Measurements from ENCODE around the gene HYOU1. TPM values are rescaled to one million over a fixed set of nuclear protein-coding genes. Genes with fewer than 3 reads are reported as not detected.
"Not testable (repeated sequence)": the region's sequence is repeated elsewhere in the genome, so short reads cannot be mapped to it uniquely, and the experiment has no call there.

Gene HYOU1
- total RNA-seq (2014; rRNA removed; shearing (Covaris generic); ENCODE audit: low replicate concordance), result 27.3 and 32.5 TPM in 2 replicates

DNA sequence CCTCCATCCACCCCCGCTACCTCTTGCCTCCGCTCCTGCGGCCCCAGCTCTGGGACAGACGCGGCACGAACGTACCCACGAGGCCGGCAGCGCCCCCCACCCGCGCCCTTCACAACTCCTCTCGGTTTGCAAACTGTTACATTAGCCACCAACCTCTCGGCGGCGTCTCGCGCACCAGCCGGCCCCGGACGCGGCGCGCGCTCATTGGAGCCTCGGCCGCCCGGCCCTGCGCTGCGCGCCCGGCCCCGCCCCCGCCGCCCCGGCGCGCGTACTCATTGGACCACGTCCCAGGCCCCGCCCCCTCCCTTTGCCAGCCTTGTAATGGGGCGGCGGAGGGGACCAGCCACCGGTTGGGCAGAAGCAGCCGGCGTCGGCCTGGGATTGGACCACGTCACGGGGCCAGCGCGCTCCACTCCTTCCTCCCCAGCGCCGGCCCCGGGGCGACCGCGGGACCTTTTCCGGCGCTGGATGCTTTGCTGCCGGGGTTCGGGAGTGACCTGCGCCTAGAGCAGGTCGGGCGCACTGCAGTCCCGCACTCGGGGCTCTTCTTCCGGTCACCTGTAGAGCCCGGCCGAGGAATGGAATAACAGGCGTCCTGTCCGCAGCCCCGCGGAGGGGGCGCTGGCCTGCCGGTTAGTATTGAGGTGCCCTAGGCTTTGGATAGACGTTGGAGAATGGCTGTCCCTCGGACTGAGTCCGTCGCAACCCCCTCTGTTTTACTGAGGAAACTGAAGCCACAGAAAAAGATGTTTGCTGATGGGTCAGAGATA is at the start of gene HYOU1:
TSS of gene HYOU1 (minus strand) at position 206 of the 770 bp plus-strand sequence. CDS start 1,045 bp downstream, outside the sequence.
- H4K20me1 ChIP-seq (ENCODE audit: insufficient read depth, low read depth, low read length), result no peaks in the 10 kb centered on the region
- peaks cover 25% of the 10 kb centered on the region for H3K79me2 ChIP-seq (ENCODE audit: low read length)
- H3K9me3 ChIP-seq (ENCODE audit: low read length), result no peaks in the 10 kb centered on the region
- peak; percentile 96 for DNase-seq
- no peak within 1 kb of the TSS for H2AFZ ChIP-seq (ENCODE audit: low read length)
- peak within 1 kb of the TSS; percentile 84 for H3K4me2 ChIP-seq (ENCODE audit: low read depth, low read length, poor library complexity, severe bottlenecking)
- no peaks in the 10 kb centered on the region for H3K36me3 ChIP-seq (ENCODE audit: insufficient read depth, low read length)
- H3K4me1 ChIP-seq (ENCODE audit: low read length), result peaks cover 15% of the 10 kb centered on the region
- H3K9ac ChIP-seq (ENCODE audit: low read length), result peak within 1 kb of the TSS; percentile 84
- no peaks in the 10 kb centered on the region for H3K9me2 ChIP-seq (replicated peaks; ENCODE audit: insufficient read depth, low read length)
- no peaks in the 10 kb centered on the region for H3K27me3 ChIP-seq (ENCODE audit: low read length)
- peak within 1 kb of the TSS; percentile 87 for H3K4me3 ChIP-seq (ENCODE audit: low read length)
- H3K27ac ChIP-seq (ENCODE audit: low read length), result peak within 1 kb of the TSS; percentile 35; the same call in 1 of the 2 replicates

DNA sequence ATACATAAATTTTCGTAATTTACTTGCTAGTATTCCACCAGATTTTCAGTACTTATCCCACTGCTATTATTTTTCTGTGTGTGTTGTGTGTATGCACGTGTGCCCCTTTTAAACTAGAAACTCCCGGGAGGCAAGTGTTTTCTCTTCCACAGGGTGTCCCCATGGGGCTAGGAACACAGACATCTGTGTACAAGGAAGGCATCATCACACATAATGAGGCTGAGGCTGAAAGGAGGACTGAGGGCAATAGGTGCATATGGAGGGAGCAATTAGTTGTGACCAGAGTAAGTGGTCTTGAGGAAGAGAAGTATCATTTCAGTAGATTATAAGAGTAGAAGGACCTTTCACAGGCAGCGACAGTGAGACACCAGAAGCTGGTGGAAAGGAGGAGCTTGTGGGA is 46.8 kb upstream of the HYOU1 start:
- H3K79me2 ChIP-seq (ENCODE audit: low read length), result peaks cover 31% of the 10 kb centered on the region
- peak; percentile 33 for DNase-seq
- no peak overlapping the region for H3K4me2 ChIP-seq (ENCODE audit: low read depth, low read length, poor library complexity, severe bottlenecking)

DNA sequence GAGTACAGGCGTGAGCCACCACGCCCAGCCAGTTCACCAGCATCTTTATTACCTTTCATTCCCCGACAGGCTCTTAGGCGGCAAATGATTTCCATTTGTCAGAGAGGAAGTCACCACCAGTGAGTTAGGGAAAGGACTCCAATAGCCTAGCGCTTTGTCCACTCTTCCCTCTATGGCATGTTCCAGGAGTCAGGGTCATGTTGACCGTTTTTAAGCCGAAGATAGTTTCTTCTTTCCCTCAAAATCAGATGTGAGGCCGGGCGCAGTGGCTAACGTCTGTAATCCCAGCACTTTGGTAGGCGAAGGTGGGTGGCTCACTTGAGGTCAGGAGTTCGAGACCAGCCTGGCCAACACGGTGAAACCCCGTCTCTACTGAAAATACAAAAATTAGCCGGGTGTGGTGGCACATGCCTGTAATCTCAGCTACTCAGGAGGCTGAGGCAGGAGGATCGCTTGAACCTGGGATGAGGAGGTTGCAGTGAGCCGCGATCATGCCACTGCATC is 46.2 kb upstream of the HYOU1 start:
- peak overlapping the region; percentile 91; the same call in 1 of the 2 replicates for H3K9ac ChIP-seq (ENCODE audit: low read length)
- H2AFZ ChIP-seq (ENCODE audit: low read length); H4K20me1 ChIP-seq (ENCODE audit: insufficient read depth, low read depth, low read length); H3K27me3 ChIP-seq (ENCODE audit: low read length); H3K27ac ChIP-seq (ENCODE audit: low read length); H3K9me2 ChIP-seq (replicated peaks; ENCODE audit: insufficient read depth, low read length); H3K36me3 ChIP-seq (ENCODE audit: insufficient read depth, low read length); DNase-seq; H3K9me3 ChIP-seq (ENCODE audit: low read length): not testable (repeated sequence)
- peaks cover 37% of the 10 kb centered on the region for H3K4me1 ChIP-seq (ENCODE audit: low read length)
- H3K4me3 ChIP-seq (ENCODE audit: low read length), result peak overlapping the region; percentile 92
- peak overlapping the region; percentile 99 for H3K4me2 ChIP-seq (ENCODE audit: low read depth, low read length, poor library complexity, severe bottlenecking)
- H3K79me2 ChIP-seq (ENCODE audit: low read length), result peaks cover 26% of the 10 kb centered on the region

More for the DNA sequence above, 46.8 kb upstream of the HYOU1 start:
- H2AFZ ChIP-seq (ENCODE audit: low read length), result no peak overlapping the region
- no peaks in the 10 kb centered on the region for H3K27me3 ChIP-seq (ENCODE audit: low read length)
- H3K36me3 ChIP-seq (ENCODE audit: insufficient read depth, low read length), result no peaks in the 10 kb centered on the region
- no peak overlapping the region for H3K9ac ChIP-seq (ENCODE audit: low read length)
- H3K4me1 ChIP-seq (ENCODE audit: low read length), result peaks cover 37% of the 10 kb centered on the region
- no peaks in the 10 kb centered on the region for H3K9me2 ChIP-seq (replicated peaks; ENCODE audit: insufficient read depth, low read length)
- H3K4me3 ChIP-seq (ENCODE audit: low read length), result no peak overlapping the region
- no peaks in the 10 kb centered on the region for H4K20me1 ChIP-seq (ENCODE audit: insufficient read depth, low read depth, low read length)
- no peaks in the 10 kb centered on the region for H3K9me3 ChIP-seq (ENCODE audit: low read length)
- H3K27ac ChIP-seq (ENCODE audit: low read length), result no peak overlapping the region

- DNase-seq, result peak; percentile 91
- Histone ChIP-seq H3K4me2 (ENCODE audit: low read depth, low read length, poor library complexity, severe bottlenecking) (peak within 1 kb of the TSS; percentile 99), H2AFZ (ENCODE audit: low read length) (peak within 1 kb of the TSS; percentile 89; the same call in 1 of the 2 replicates), H3K9me2 (replicated peaks; ENCODE audit: insufficient read depth, low read length) (no peaks in the 10 kb centered on the region), H3K4me1 (ENCODE audit: low read length) (peaks cover 49% of the 10 kb centered on the region), H3K36me3 (ENCODE audit: insufficient read depth, low read length) (peaks cover 4% of the 10 kb centered on the region), H3K4me3 (ENCODE audit: low read length) (peak within 1 kb of the TSS; percentile 92), H3K27ac (ENCODE audit: low read length) (peak within 1 kb of the TSS; percentile 81), H3K79me2 (ENCODE audit: low read length) (peaks cover 19% of the 10 kb centered on the region), H3K9ac (ENCODE audit: low read length) (peak within 1 kb of the TSS; percentile 91), H4K20me1 (ENCODE audit: insufficient read depth, low read depth, low read length) (no peaks in the 10 kb centered on the region), H3K27me3 (ENCODE audit: low read length) (no peaks in the 10 kb centered on the region), H3K9me3 (ENCODE audit: low read length) (no peaks in the 10 kb centered on the region)
Measured at GRCh38 chr11:119101759-119102423, 44.9 kb upstream of the HYOU1 start, which contains the start of gene DPAGT1. TSS of gene DPAGT1 (minus strand) at chr11:119101853. CDS start at chr11:119101655, 198 bp downstream.

DNA sequence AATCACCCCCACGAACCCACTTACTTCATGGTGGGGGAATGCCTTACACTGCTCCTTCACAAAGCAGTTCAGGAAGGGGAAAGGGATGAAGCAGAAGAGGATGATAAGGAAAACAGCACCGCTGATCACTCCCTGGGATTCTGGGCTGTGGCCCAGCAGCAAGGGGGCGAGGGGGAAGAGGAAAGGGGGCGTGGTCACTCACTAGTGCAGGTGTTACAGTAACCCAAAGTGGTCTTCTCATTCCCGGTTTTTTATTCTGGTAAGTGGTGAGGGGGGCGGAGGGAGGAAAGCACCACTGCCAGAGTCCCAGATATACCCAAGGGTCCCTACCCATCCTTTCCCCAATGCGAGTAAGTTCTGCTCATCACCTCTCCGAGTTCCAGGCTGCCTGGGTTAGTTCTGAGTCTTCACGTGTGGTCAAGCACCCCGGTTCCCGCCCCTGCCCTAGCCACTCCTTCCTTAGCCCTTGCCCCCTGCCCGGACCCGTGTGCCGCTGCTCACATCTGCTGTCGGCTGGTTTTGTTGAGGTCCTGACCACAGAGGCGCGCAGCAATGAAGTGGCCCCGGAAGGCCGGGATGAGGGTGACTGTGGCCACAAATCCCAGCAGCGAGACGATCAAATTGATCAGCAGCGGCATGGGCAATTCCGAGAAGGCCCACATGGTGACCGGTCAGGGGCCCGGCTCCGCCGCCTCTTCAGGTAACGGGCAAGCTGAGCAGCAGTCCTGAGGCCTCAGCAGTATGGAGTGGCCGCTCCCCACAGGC is 44.2 kb upstream of the HYOU1 start:
- Histone ChIP-seq H3K9ac (ENCODE audit: low read length) (peak overlapping the region; percentile 91), H2AFZ (ENCODE audit: low read length) (peak overlapping the region; percentile 89; the same call in 1 of the 2 replicates), H3K4me1 (ENCODE audit: low read length) (peaks cover 49% of the 10 kb centered on the region), H3K9me3 (ENCODE audit: low read length) (no peaks in the 10 kb centered on the region), H3K4me3 (ENCODE audit: low read length) (peak overlapping the region; percentile 92), H3K36me3 (ENCODE audit: insufficient read depth, low read length) (peaks cover 7% of the 10 kb centered on the region), H3K9me2 (replicated peaks; ENCODE audit: insufficient read depth, low read length) (no peaks in the 10 kb centered on the region), H3K27me3 (ENCODE audit: low read length) (no peaks in the 10 kb centered on the region), H3K79me2 (ENCODE audit: low read length) (peaks cover 19% of the 10 kb centered on the region), H3K4me2 (ENCODE audit: low read depth, low read length, poor library complexity, severe bottlenecking) (peak overlapping the region; percentile 99), H3K27ac (ENCODE audit: low read length) (peak overlapping the region; percentile 81), H4K20me1 (ENCODE audit: insufficient read depth, low read depth, low read length) (no peaks in the 10 kb centered on the region)
- DNase-seq, result peak; percentile 61

DNA sequence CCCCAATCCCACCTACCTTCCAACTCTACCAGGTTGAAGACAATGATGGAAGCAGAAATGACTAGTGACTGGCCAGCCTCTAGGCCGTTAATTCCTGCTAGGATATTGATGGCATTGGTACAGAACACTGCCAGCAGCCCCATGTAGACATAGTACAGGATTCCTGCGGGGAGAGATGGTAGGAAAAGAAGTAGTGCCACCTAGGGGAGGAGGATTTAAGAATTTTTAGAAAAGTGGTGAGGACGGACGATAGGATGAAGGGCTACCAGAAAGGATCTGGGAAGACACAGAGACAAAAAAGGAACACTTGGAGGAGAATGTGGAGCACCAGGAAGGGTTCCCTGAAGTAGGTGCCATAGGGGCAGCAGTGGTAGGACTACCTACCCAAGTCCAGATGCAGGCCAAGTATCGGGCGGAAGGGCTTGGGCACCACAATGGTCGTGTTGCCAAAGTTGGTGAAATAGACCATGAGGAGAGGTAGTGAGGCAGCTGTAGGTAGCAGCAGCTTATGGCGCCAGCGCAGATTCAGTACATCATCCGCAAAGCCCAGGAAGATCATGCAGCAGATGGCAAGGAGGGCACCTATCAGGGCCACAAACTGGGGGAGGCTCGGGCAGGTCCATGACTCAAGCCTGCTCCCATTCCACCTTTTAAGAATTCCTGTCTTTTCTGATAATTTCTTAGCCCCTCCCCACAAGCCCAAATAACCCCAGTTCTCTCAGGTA is 43.4 kb upstream of the HYOU1 start:
- DNase-seq, result peak; percentile 49
- Histone ChIP-seq H3K9ac (ENCODE audit: low read length) (peak overlapping the region; percentile 91), H3K79me2 (ENCODE audit: low read length) (peaks cover 19% of the 10 kb centered on the region), H3K4me3 (ENCODE audit: low read length) (peak overlapping the region; percentile 92), H2AFZ (ENCODE audit: low read length) (no peak overlapping the region), H3K27me3 (ENCODE audit: low read length) (no peaks in the 10 kb centered on the region), H3K4me1 (ENCODE audit: low read length) (peaks cover 50% of the 10 kb centered on the region), H3K4me2 (ENCODE audit: low read depth, low read length, poor library complexity, severe bottlenecking) (peak overlapping the region; percentile 99), H3K27ac (ENCODE audit: low read length) (peak overlapping the region; percentile 81; the same call in 1 of the 2 replicates), H4K20me1 (ENCODE audit: insufficient read depth, low read depth, low read length) (no peaks in the 10 kb centered on the region), H3K9me3 (ENCODE audit: low read length) (no peaks in the 10 kb centered on the region), H3K9me2 (replicated peaks; ENCODE audit: insufficient read depth, low read length) (no peaks in the 10 kb centered on the region), H3K36me3 (ENCODE audit: insufficient read depth, low read length) (peaks cover 7% of the 10 kb centered on the region)

DNA sequence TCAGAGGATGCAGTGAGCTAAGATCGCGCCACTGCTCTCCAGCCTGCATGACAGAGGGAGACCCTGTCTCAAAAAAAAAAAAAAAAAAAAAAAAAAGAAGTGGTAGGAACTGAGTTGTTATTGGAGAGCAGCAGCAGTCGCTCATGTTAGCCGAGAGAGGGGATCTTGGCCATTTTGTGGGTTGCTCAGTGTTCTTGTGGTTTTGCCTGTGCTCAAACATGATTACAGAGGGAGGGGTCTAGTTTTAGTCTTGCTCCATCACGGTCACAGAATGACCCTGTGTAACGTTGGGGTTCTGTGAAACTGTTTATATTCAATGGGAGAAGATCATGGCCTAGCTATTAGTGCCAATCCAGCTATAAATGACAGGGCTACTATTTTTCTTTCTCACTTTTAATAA is 42.7 kb upstream of the HYOU1 start:
- peaks cover 24% of the 10 kb centered on the region for H3K79me2 ChIP-seq (ENCODE audit: low read length)
- peaks cover 7% of the 10 kb centered on the region for H3K36me3 ChIP-seq (ENCODE audit: insufficient read depth, low read length)
- H3K4me1 ChIP-seq (ENCODE audit: low read length), result peaks cover 50% of the 10 kb centered on the region
- no peaks in the 10 kb centered on the region for H3K27me3 ChIP-seq (ENCODE audit: low read length)
- peak overlapping the region; percentile 99 for H3K4me2 ChIP-seq (ENCODE audit: low read depth, low read length, poor library complexity, severe bottlenecking)
- H3K27ac ChIP-seq (ENCODE audit: low read length), result 0 out of 2 replicates have a peak overlapping the region, but pooled peaks have one; percentile 81
- no peak overlapping the region for H2AFZ ChIP-seq (ENCODE audit: low read length)
- H3K9me2 ChIP-seq (replicated peaks; ENCODE audit: insufficient read depth, low read length), result no peaks in the 10 kb centered on the region
- DNase-seq, result peak; percentile 28
- H3K9me3 ChIP-seq (ENCODE audit: low read length), result no peaks in the 10 kb centered on the region
- peak overlapping the region; percentile 92 for H3K4me3 ChIP-seq (ENCODE audit: low read length)
- peak overlapping the region; percentile 91; the same call in 1 of the 2 replicates for H3K9ac ChIP-seq (ENCODE audit: low read length)
- H4K20me1 ChIP-seq (ENCODE audit: insufficient read depth, low read depth, low read length), result no peaks in the 10 kb centered on the region

All from Karpas-422 (cell line).